AG08395 (cell line): Measurements from ENCODE around the gene SEMA4D.

Experiments
- DNase-seq: peaks from one replicate; pipeline ENCODE4 v3.0.0; 2012; ENCODE audit warnings: mixed read lengths, low spot score

Gene SEMA4D

GRCh38 chr9:89367726-89368437 lies 130.0 kb downstream of the SEMA4D start:
- no peak for DNase-seq

- no peak for DNase-seq
Measured at GRCh38 chr9:89367281-89367680, 130.6 kb downstream of the SEMA4D start.

DNA sequence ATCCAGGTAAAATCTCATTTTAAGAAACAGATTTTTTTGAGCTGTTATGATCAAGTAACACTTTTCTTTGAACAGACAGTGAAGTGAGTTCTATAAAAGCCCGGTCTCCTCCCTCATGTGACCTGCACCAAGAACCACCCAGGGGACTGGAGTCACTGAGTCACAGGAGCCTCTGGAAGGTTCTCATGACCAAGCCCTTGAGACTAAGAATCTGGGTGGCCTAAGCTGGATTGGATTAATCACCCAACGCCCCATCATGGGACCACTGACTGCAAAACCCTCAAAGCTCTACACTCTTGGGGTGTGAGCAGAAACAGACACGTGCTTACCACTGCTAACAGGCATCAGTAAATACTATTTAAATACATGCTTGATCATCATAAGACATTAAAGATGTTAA lies 131.2 kb downstream of the SEMA4D start:
- DNase-seq = no peak

GRCh38 chr9:89365532-89365912 lies 132.4 kb downstream of the SEMA4D start:
- no peak for DNase-seq

DNA sequence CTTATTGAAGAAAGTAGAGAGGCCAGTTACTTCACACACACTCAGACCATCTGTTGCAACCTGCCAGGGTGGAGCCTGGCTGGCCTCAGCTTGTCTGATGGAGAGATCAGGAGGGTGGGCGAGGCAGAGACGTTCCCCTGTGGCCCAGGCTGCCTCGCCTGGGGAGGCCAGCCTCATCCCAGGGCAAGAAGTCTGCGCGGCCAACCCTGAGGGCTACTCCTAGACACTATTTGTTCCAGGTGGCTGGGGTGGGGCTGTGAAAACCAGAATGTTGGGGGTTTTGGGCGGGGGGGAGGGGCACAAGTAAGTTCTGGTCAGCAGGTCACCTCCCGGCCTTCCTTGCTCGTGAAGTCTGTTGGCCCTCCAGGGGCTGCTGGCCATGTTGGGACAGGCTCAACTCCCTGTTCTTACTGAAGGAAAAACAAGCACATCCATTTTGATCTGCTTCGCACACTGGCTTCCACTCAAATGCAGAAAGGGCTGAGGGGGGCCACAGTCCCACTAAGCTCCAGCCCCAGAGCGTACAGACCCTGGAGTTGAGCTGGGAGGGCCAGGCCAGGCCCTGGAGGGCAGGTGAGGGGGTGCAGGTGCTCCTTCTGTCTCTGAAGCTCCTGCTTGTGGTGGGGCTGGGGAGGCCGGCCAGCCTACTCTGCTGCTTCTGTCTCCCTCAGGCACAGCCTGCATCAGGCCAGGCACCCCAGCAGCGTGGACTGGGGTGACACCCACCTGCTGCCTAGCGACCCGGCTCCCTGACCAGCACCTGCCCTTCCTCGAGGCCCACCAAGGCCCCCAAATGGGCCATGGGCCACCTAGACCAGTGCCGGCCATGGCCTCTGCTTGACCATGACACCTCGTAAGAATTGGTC lies 133.0 kb downstream of the SEMA4D start:
- no peak for DNase-seq

- DNase-seq = no peak
Measured at GRCh38 chr9:89363921-89364665, 133.8 kb downstream of the SEMA4D start.

DNA sequence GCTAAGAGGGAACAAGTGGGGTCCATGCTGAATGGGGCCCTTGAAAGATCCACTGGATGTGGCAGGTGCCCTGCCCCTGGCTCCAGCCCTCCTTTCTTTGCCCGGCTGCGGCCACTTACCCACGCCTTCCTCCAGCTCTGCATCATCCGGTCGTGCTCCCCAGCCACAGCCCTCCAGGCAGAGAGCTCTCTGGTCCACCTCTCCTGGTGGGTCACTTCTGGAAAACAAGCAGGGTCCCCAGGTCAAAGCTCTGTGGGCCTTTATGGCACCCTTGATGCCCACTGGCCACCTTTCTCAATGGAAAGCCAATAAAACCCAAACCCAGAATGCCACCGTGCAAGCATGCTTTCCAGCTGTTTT lies 134.6 kb downstream of the SEMA4D start:
- DNase-seq = no peak

DNA sequence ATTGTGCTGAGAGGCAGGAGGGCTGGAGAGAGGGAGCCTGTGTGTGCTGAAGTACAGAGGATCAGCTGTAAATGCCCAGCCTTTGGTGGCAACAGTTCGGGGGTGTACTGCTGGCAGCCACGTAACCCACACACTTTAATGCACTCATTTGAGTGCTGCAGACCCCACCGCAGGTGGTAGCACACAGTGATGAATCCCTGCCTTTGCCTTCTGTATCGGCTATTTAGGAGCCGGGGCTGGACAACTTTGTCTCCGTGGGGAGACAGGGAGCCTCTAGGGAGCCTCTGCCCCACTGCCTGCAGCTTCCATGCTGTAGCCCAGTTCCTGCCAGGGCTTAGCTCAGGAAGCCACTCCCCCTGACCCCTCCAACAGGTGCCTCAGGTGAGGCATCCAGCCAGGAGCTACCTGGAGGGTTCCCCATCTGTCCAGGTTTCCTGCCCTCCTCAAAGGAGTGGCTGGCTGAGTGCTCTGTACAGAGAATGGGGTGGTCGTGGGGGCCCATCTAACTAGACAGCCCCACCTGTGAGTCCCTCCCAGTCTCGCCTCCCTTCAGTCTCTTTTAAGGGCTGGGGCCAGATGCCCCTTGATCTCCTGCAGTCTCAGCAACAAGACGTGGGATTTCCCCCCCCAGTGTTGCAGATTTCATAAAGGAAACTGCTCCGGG lies 135.1 kb downstream of the SEMA4D start:
- no peak for DNase-seq

GRCh38 chr9:89361816-89362646 lies 135.9 kb downstream of the SEMA4D start:
- no peak for DNase-seq

- no peak for DNase-seq
Measured at GRCh38 chr9:89361031-89361430, 136.9 kb downstream of the SEMA4D start.

GRCh38 chr9:89360465-89360864 lies 137.4 kb downstream of the SEMA4D start:
- DNase-seq = no peak

- peak; percentile 33 for DNase-seq
Measured at GRCh38 chr9:89359751-89360261, 138.1 kb downstream of the SEMA4D start.

GRCh38 chr9:89358985-89359384 lies 138.9 kb downstream of the SEMA4D start:
- no peak for DNase-seq

DNA sequence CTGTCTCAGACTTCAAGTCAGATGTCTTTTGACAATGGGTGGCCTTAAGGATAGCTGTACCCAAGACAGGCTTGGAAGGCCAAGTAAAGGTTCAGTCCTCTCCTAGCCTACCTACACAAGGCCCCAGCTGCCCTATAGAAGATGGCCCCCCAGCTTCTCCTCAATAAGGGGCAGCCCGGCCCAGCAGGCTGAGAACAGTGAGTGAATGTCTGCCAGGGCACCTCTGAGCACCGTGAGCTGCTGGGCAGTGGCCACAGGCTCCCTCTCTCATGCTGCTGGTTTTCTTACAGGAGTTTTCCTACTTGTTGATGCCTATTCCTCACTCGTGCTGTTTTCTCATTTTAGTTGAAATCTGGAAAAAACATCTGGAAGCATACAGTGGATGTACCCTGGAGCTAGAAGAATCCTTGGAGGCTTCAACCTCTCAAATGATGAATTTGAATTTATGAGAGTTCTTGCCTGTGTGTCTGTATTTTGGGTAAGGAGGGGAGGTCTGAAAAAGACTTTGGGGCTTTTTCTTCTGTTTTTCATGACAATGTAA lies 139.5 kb downstream of the SEMA4D start:
- DNase-seq = no peak

DNA sequence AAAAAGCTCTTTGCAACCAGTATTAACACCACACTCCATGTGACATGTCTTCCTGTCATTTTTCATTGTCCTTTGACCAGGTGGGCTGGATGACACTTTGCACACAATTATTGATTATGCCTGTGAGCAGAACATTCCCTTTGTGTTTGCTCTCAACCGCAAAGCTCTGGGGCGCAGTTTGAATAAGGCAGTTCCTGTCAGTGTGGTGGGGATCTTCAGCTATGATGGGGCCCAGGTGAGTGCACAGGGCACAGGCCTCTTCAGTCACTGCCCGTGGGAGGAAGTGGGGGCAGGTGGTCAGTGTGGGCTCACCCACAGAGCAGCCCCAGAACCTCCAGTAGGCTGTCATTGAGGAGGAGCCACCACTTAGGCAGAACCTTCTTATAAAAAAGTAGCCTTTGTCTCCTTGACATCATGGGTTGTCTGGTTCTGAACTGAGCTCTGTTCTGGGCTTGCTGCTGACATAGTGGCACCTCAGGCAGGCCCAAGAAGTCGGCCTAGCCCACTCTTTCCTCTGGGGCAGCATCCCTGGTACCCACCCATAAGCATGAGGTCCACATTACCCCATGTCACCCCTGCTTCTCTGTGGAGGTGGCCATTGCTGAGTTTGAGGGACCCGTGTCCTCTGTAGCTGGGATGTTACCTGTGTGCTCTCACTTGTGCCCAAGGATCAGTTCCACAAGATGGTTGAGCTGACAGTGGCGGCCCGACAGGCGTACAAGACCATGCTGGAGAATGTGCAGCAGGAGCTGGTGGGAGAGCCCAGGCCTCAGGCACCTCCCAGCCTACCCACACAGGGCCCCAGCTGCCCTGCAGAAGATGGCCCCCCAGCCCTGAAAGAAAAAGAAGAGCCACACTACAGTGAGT lies 140.3 kb downstream of the SEMA4D start:
- no peak for DNase-seq

GRCh38 chr9:89356782-89357181 lies 141.1 kb downstream of the SEMA4D start:
- no peak for DNase-seq

GRCh38 chr9:89354471-89354870 lies 143.4 kb downstream of the SEMA4D start:
- DNase-seq = no peak

GRCh38 chr9:89353989-89354388 lies 143.9 kb downstream of the SEMA4D start:
- DNase-seq = peak; percentile 45

- no peak for DNase-seq
Measured at GRCh38 chr9:89352874-89353649, 144.9 kb downstream of the SEMA4D start.
